Small intestine (tissue), 7 donors: ENCODE results near the gene NUAK1. TPM values are rescaled to one million over a fixed set of nuclear protein-coding genes. Genes with fewer than 3 reads are reported as not detected.
"Not testable (repeated sequence)": the region's sequence is repeated elsewhere in the genome, so short reads cannot be mapped to it uniquely, and the experiment has no call there.

Experiments
- DNase-seq, 2 donors: peaks; one replicate each; pipeline versions ENCODE4 v3.0.0 to v3.0.0-alpha.2; 2013
- FAIRE-seq: peaks from 2 replicates; lab custom pipeline; 2012; peaks lifted over from hg19 to GRCh38; lab: Jason Lieb, UNC
- H3K27ac ChIP-seq, 3 donors: one replicate each; pipeline ENCODE4 v1.5.1; 2013; ENCODE audit warnings: low read length in 2 of 3, mild to moderate bottlenecking in 2 of 3, control low read depth in 1 of 3, inconsistent platforms in 1 of 3, low read depth in 1 of 3, moderate library complexity in 1 of 3
- H3K27me3 ChIP-seq, 3 donors: one replicate each; pipeline ENCODE4 v1.6.1; 2013; ENCODE audit warnings: low read length in 3 of 3, inconsistent platforms in 1 of 3; ENCODE audit not compliant: control insufficient read depth in 3 of 3, insufficient read depth in 3 of 3
- H3K36me3 ChIP-seq, 3 donors: one replicate each; pipeline ENCODE4 v1.6.1; 2013; ENCODE audit warnings: low read length in 3 of 3, inconsistent platforms in 1 of 3, low read depth in 1 of 3, mild to moderate bottlenecking in 1 of 3, moderate library complexity in 1 of 3; ENCODE audit not compliant: control insufficient read depth in 3 of 3, insufficient read depth in 2 of 3
- H3K4me1 ChIP-seq, 3 donors: one replicate each; pipeline ENCODE4 v1.6.1; 2013; ENCODE audit warnings: low read length in 2 of 3, inconsistent platforms in 1 of 3, low read depth in 1 of 3, mild to moderate bottlenecking in 1 of 3, moderate library complexity in 1 of 3; ENCODE audit not compliant: control insufficient read depth in 3 of 3, insufficient read depth in 2 of 3
- H3K4me3 ChIP-seq, 3 donors: one replicate each; pipeline ENCODE4 v1.5.1; 2013; ENCODE audit warnings: low read length in 3 of 3, control low read depth in 1 of 3, inconsistent platforms in 1 of 3, low read depth in 1 of 3, mild to moderate bottlenecking in 1 of 3, moderate library complexity in 1 of 3
- H3K9me3 ChIP-seq, 2 donors: one replicate each; pipeline ENCODE4 v1.6.1; 2013; ENCODE audit warnings: low read depth in 1 of 2, low read length in 1 of 2; ENCODE audit not compliant: control insufficient read depth in 2 of 2, insufficient read depth in 1 of 2
- WGBS, 3 donors: extraction: QIAGEN DNeasy Blood & Tissue Kit; methylation state at CpG; one replicate each; pipeline ENCODE4 v1.1.7; 2013; 5-methylcytosine and 5-hydroxymethylcytosine counted together
- polyA plus RNA-seq, 4 donors: library from polyadenylated mRNA; stranded (reverse) in 3 of 4; unstranded in 1 of 4; fragments of 200-250 nt in 3 of 4; fragments of 120-200 nt in 1 of 4; gene quantifications; one replicate each; pipeline versions ENCODE4 v1.2.1 to v1.2.3, GENCODE V29; 2013
- donor health status: healthy with polysubstance abuse.
- donor health status: control.
- donor health status: control.
- donor health status: Bipolar disorder and iron deficiency.
- donor health status: healthy.

The NUAK1 gene
- polyA plus RNA-seq, 4 donors: 0.67 to 4.8 (median 1.5) TPM

GRCh38 chr12:106023039-106023438 is 115.7 kb downstream of the NUAK1 start:
- FAIRE-seq: no peak

GRCh38 chr12:106022568-106023012 is 116.2 kb downstream of the NUAK1 start:
- no peak for FAIRE-seq
- WGBS, 3 donors: 19 to 48% (median 47%) methylated on average over 5 of the region's 5 CpGs
- peak overlapping the region in 1 of 3 donors; percentile 16 for H3K27ac ChIP-seq

More at GRCh38 chr12:106023039-106023438, 115.7 kb downstream of the NUAK1 start:
- H3K36me3 ChIP-seq: no peaks in the 10 kb centered on the region
- no peak for DNase-seq
- no peaks in the 10 kb centered on the region for H3K27me3 ChIP-seq
- no peak overlapping the region for H3K4me3 ChIP-seq
- H3K27ac ChIP-seq: peak overlapping the region in 1 of 3 donors; percentile 16
- 56 to 79% (median 60%) methylated on average over 2 of the region's 2 CpGs for WGBS, 3 donors
- H3K4me1 ChIP-seq: peaks cover 0 to 15% (median 0%) of the 10 kb centered on the region in 3 donors
- peaks cover 0 to 9% of the 10 kb centered on the region in 2 donors for H3K9me3 ChIP-seq

GRCh38 chr12:106021516-106021915 is 117.2 kb downstream of the NUAK1 start:
- DNase-seq: peak in 1 of 2 donors; percentile 31
- Histone ChIP-seq H3K4me3 (no peak overlapping the region), H3K4me1 (peaks cover 0 to 15% (median 0%) of the 10 kb centered on the region in 3 donors), H3K9me3 (peaks cover 0 to 9% of the 10 kb centered on the region in 2 donors), H3K36me3 (no peaks in the 10 kb centered on the region), H3K27ac (peak overlapping the region in 1 of 3 donors; percentile 14), H3K27me3 (no peaks in the 10 kb centered on the region)
- WGBS, 3 donors: 18 to 41% (median 31%) methylated on average over 5 of the region's 5 CpGs
- no peak for FAIRE-seq

More at GRCh38 chr12:106022568-106023012, 116.2 kb downstream of the NUAK1 start:
- Histone ChIP-seq H3K36me3 (no peaks in the 10 kb centered on the region), H3K4me1 (peaks cover 0 to 15% (median 0%) of the 10 kb centered on the region in 3 donors), H3K9me3 (peaks cover 0 to 9% of the 10 kb centered on the region in 2 donors), H3K27me3 (no peaks in the 10 kb centered on the region), H3K4me3 (no peak overlapping the region)
- DNase-seq: peak in 1 of 2 donors; percentile 74

- WGBS, 3 donors: 65 to 82% (median 71%) methylated on average over 3 of the region's 3 CpGs
- no peaks in the 10 kb centered on the region for H3K36me3 ChIP-seq
- H3K9me3 ChIP-seq: peaks cover 0 to 9% of the 10 kb centered on the region in 2 donors
- no peak for DNase-seq
- H3K4me1 ChIP-seq: peaks cover 0 to 15% (median 0%) of the 10 kb centered on the region in 3 donors
- no peaks in the 10 kb centered on the region for H3K27me3 ChIP-seq
- FAIRE-seq: no peak
- H3K27ac ChIP-seq: no peak overlapping the region
- no peak overlapping the region for H3K4me3 ChIP-seq
Observed at GRCh38 chr12:106020736-106021135, 118.0 kb downstream of the NUAK1 start.

GRCh38 chr12:106019144-106019543 is 119.6 kb downstream of the NUAK1 start:
- WGBS, 3 donors: 69 to 73% (median 69%) methylated on average over 2 of the region's 2 CpGs
- peaks cover 0 to 15% (median 0%) of the 10 kb centered on the region in 3 donors for H3K4me1 ChIP-seq
- no peaks in the 10 kb centered on the region for H3K27me3 ChIP-seq
- peaks cover 0 to 9% of the 10 kb centered on the region in 2 donors for H3K9me3 ChIP-seq
- DNase-seq: no peak
- H3K4me3 ChIP-seq: no peak overlapping the region
- H3K36me3 ChIP-seq: no peaks in the 10 kb centered on the region
- H3K27ac ChIP-seq: no peak overlapping the region
- FAIRE-seq: no peak

- Histone ChIP-seq H3K9me3 (peaks cover 0 to 9% of the 10 kb centered on the region in 2 donors), H3K27me3 (peaks cover 0 to 2% (median 0%) of the 10 kb centered on the region in 3 donors), H3K4me1 (peaks cover 0 to 15% (median 0%) of the 10 kb centered on the region in 3 donors), H3K4me3 (no peak overlapping the region), H3K36me3 (no peaks in the 10 kb centered on the region), H3K27ac (no peak overlapping the region)
- FAIRE-seq (no peak), DNase-seq (no peak)
- 74 to 96% (median 85%) methylated on average over 1 of the region's 1 CpG for WGBS, 3 donors
Observed at GRCh38 chr12:106018286-106018685, 120.5 kb downstream of the NUAK1 start.

- not testable (repeated sequence) for DNase-seq, H3K27ac ChIP-seq, H3K36me3 ChIP-seq, H3K27me3 ChIP-seq, H3K4me3 ChIP-seq, FAIRE-seq, H3K9me3 ChIP-seq, H3K4me1 ChIP-seq
- WGBS, 3 donors: 91 to 96% (median 92%) methylated on average over 7 of the region's 7 CpGs
Observed at GRCh38 chr12:106016601-106017278, 122.0 kb downstream of the NUAK1 start.

GRCh38 chr12:106015646-106016045 is 123.1 kb downstream of the NUAK1 start:
- FAIRE-seq: no peak
- no peak for DNase-seq
- Histone ChIP-seq H3K9me3 (peaks cover 0 to 9% of the 10 kb centered on the region in 2 donors), H3K27me3 (peaks cover 0 to 2% (median 0%) of the 10 kb centered on the region in 3 donors), H3K27ac (no peak overlapping the region), H3K36me3 (no peaks in the 10 kb centered on the region), H3K4me3 (no peak overlapping the region), H3K4me1 (no peaks in the 10 kb centered on the region)
- 82 to 86% (median 82%) methylated on average over 12 of the region's 12 CpGs for WGBS, 3 donors
